GM19467 (cell line): ENCODE measurements around the gene BEST1.

Experiments used
- ATAC-seq: cut with Tn5 transposase; IDR thresholded peaks from one replicate; pipeline ENCODE4 v1.9.1; 2021; ENCODE audit warnings: mild to moderate bottlenecking, moderate library complexity; ENCODE audit not compliant: unreplicated experiment

BEST1 gene

GRCh38 chr11:62012832-62013461 is 62.8 kb downstream of the BEST1 start:
- no peak for ATAC-seq
